Vagina (tissue), 2 donors: ENCODE measurements around the gene PPP1R2B.

ENCODE experiments used
- POLR2A ChIP-seq, 2 donors: fragments of 450-650 bp; IDR thresholded peaks; one replicate each; pipeline ENCODE4 v1.6.1; 2017; ENCODE audit warnings: antibody characterized with exemption in 2 of 2, mild to moderate bottlenecking in 2 of 2, moderate library complexity in 2 of 2
- POLR2AphosphoS5 ChIP-seq, 2 donors: sonication (generic); formaldehyde crosslinking; IDR thresholded peaks; one replicate each; pipeline ENCODE4 v1.9.0; 2017; ENCODE audit warnings: antibody characterized with exemption in 2 of 2, mild to moderate bottlenecking in 2 of 2, low read depth in 1 of 2; ENCODE audit not compliant: insufficient read depth in 1 of 2
- TF ChIP-seq, protein P1 (sequence below), 3 experiments: fragments of 450-650 bp in 2 of 3; fragments of 200-600 bp in 1 of 3; sonication (generic) in 1 of 3; IDR thresholded peaks; one replicate each; pipeline ENCODE4 v1.5.1; 2017 to 2019; ENCODE audit warnings: antibody characterized with exemption in 3 of 3, mild to moderate bottlenecking in 2 of 3, moderate library complexity in 2 of 3

GRCh38 chr5:156835905-156836304, 14.2 kb upstream of the PPP1R2B start:
- TF ChIP-seq, protein P1, sequence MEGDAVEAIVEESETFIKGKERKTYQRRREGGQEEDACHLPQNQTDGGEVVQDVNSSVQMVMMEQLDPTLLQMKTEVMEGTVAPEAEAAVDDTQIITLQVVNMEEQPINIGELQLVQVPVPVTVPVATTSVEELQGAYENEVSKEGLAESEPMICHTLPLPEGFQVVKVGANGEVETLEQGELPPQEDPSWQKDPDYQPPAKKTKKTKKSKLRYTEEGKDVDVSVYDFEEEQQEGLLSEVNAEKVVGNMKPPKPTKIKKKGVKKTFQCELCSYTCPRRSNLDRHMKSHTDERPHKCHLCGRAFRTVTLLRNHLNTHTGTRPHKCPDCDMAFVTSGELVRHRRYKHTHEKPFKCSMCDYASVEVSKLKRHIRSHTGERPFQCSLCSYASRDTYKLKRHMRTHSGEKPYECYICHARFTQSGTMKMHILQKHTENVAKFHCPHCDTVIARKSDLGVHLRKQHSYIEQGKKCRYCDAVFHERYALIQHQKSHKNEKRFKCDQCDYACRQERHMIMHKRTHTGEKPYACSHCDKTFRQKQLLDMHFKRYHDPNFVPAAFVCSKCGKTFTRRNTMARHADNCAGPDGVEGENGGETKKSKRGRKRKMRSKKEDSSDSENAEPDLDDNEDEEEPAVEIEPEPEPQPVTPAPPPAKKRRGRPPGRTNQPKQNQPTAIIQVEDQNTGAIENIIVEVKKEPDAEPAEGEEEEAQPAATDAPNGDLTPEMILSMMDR (IDR thresholded peaks at IDR 0.05) = no peak
- TF ChIP-seq POLR2A (IDR thresholded peaks at IDR 0.05) (no peak), POLR2AphosphoS5 (IDR thresholded peaks at IDR 0.05; ENCODE audit: insufficient read depth in 1 of 2, low read depth in 1 of 2) (no peak)
